ENCODE results near the gene ADGRB3.
A peak's percentile ranks its signal among the peaks of the same experiment; 100 is the strongest.

ADGRB3 gene

DNA sequence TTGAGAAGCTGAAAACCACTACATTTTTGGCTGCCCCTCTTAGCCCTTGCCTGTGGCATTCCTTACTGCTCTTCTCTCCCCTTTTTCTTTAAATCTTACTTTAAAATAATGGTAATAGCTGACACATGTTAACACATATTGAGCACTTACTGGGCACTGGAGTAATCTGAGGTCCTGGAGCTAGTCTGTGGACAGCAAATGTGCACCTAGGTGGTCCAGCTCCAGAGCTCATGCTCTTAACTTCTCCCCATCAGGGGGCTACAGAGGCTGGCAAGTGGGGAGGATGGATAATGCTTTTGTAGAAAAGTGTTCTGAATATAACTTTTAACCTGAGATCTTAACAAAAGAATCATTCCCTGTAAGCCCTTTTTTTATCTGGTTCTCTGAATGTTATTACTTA is 74.8 kb downstream of the ADGRB3 start:
- no peak for DNase-seq

DNA sequence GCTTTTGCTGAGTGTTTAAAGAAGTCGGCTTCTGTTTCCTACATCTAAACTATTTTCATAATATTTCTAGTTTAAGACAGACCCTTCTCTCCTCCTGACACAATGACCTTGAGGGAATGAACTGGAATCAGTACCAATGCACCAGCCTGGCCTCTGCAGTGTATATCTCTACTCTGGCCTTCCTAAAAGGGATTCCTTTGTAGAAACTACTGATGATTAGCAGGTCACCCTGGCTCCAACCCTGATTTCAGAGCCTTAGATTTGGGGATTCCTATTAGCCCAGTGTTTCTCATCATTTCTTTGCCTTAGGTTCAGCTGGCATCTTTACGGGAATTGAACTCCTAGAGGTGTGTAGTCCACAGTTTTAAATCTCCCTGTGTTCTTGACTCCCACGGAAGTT is 75.4 kb downstream of the ADGRB3 start:
- DNase-seq, result no peak

DNA sequence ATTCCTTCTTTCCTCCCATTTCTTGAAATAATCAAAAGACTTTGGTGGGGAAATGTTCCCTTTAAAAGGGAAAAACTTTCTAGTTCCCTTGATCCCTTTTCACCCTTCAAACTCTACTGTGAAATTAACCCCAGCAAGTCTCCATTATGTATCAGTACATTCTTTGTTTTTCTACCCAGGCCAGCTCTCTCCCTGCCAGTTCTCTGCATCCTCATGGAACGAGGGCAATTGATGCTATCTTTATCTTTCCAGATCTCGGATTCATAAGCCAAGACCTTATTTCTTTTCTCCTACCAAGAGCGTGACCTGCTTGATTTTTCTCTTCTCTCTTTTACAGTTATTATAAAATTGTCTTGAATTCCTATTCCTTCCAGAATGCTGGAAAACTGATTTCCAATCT is 75.8 kb downstream of the ADGRB3 start:
- DNase-seq, result no peak

DNA sequence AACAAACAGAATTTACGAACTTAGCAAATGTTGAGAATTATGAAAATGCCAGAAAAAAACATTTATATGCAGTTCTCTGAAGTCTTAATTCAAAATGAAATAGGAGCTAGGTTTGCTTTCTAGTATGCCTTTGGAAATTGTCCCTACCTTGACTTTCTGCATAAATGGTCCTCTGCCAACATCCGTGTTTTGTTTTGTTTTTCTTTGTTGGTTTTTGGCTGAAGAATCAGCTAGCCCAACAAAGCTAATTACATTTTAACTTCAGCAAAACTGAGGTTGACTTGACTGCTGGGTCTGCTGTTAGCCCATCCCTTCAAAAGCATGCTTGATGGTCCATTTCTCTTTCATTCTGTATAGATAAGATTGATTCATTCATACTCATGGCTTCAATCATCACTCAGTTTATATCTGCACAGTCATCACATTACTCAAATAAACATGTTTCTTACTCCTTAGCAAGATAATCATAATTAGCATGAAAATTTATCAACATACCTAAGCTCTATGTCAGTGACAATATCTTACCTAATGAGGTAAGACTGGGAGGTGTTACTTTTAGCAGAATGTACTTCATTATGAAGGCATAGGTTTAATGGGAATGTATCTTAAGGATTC is 76.4 kb downstream of the ADGRB3 start:
- DNase-seq, result no peak

DNA sequence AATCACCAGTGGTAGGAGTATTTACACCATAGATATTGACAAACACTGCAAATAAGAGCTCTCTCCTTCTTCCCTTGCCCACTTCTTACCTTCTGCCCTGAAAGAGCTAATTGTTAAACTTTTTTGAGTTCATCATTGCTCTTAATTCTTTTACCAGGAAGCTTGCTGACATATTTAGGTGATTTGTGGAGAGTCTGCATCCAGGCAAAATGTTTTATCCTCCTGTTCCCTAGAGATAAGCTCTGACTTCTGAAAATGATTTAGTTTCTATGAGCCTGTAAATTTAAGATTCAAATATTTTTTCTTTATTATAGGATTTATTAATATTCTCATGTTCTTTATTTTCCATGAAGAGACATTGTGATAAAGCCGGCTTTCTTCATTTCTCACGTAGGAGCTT is 81.5 kb downstream of the ADGRB3 start:
- DNase-seq, result no peak

DNA sequence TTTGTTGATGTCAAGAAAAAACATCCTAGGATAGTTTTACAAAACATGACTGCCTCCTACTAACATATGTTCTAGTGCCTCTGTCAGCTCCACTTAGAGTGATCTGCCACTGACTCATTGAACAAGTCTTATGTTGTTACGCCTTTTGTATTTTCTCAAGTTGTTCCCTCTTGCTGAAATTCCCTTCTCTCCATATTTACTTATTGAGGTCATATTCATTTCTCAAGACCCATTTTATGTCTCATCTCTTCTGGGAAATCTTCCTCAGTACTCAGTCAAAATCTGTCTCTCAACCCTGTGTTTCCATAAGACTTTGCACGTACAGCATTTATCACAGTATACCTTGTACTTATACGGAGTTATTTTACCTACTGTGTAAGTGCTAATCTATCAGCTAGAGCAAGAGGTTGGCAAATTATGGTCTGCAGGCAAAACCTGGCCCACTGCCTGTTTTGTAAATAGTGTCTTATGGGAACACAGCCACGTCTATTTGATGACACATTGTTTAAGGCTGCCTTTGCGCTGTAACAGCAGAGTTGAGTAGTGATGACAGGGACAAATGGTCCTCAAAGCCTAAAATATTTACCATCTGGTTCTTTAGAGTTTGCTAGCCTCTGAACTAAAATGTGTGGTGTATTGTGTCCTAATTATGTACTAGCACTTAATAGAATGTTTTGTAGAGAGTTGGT is 83.4 kb downstream of the ADGRB3 start:
- DNase-seq, result peak; percentile 85

DNA sequence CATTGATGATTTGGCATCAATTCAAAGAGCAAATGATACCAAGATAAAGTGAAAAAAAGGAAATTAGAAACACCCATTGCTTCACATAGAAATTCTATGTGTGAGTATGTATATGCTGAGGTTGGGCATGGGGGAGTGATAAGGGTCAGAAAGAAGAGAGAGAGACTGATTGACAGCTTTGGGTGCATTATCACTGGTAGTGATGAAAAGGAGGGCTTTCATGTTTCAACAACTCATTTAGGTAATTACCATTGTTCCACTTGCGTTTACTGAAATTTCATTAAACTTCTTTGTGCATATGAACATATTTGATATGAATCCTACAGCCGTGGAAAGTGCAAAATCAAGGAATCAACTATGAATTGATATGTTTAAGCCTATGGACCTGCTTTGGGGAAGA is 84.7 kb downstream of the ADGRB3 start:
- no peak for DNase-seq

DNA sequence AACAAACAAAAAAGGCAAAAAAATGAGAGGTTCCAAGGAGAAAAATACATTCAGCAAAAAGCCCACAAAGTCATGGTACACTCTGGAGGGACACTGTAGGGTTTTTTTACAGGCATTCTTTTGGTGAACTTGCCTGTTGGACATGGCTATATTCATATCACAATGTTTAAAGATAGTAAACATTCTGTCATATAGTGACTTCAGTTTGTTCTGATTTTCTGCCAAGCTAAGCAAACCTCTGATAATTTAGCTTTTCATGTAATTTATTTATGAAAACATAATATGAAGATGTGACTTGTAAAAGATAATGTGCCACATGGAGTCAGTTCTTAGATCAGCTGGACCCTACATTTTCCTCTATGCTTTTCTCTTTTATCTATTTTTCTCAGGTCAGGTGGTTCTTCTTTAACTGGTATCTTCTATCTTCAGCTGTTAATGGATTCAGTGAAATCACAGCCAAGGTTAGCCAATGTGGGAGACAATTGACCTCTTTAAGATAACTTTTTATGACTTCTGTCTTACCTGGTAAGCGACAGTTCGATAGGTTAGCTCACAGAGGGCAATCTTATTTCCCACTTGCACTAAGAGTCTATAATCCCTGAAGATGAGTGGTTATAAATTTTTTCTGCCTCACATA is 87.9 kb downstream of the ADGRB3 start:
- no peak for DNase-seq

DNA sequence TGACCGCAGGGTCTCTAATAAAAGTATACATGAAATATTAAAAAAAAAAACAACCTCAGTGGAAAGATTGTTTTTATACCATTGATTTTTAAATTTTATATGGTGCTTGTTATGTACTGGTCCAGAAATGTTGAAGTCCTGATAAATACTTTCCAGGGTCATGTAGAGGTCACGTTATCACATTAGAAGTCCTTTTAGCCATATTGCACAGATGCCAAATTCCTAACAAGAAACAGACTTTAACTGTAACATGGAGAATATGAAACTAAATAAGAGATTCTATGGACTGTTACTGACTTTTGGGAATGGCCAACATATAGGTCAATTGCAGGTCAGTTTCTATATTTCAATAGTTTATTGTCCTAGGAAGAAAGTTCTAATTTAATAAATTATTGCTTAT is 89.0 kb downstream of the ADGRB3 start:
- no peak for DNase-seq

DNA sequence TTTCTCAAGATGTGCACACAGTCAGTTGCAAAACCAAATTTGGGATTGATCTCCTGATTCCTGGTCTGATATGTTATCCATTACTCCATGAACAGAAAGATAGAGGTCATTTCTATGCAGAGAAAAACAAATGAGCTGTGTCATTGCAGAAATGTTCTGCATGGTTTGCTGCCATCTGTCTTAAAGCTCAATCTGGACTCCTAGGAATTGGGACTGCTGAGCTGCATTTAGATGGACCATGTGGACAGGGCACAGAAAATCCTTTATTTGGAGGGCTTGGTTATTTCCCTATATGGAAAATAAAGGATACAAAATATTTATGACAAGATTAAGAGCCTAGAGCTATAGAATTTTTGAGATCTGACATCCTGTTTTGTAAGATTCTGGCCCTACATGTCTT is 91.3 kb downstream of the ADGRB3 start:
- no peak for DNase-seq

DNA sequence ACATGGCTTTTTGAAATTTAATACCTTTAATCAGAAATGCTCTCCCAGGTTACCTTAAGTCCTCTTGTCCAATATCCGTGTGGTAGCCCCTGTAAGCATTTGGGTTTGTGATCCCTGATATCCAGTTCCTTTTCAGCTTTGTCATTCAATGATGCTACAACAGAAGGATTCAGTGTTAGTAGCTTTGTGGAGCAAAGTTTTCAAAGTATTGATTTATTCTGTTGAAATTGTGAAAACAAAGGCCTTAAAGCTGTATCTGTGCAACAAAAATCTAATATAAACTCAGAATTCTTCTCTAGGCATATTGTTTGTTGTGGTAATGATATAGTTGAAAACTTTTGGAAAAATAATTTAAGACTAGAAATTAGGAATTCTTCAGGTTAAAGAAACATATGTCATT is 91.9 kb downstream of the ADGRB3 start:
- DNase-seq, result no peak

DNA sequence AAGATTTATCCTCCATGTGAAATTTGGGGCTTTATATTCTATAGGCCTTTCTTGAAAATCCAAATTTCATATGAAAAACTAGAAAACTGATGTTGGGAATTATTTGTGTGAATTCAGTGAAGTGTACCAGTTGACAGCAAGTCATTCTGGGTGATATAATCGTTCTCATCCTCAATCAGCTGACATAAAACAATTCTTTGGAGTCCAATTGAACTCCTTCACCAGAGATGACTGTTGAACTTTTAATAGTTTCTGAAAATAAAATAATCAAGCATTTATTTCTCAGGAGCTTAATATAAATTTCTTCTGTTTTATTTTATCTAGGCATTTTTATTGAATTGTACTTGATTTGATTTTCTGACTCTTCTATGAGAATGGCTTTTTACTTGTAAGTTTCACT is 92.6 kb downstream of the ADGRB3 start:
- DNase-seq, result no peak

DNA sequence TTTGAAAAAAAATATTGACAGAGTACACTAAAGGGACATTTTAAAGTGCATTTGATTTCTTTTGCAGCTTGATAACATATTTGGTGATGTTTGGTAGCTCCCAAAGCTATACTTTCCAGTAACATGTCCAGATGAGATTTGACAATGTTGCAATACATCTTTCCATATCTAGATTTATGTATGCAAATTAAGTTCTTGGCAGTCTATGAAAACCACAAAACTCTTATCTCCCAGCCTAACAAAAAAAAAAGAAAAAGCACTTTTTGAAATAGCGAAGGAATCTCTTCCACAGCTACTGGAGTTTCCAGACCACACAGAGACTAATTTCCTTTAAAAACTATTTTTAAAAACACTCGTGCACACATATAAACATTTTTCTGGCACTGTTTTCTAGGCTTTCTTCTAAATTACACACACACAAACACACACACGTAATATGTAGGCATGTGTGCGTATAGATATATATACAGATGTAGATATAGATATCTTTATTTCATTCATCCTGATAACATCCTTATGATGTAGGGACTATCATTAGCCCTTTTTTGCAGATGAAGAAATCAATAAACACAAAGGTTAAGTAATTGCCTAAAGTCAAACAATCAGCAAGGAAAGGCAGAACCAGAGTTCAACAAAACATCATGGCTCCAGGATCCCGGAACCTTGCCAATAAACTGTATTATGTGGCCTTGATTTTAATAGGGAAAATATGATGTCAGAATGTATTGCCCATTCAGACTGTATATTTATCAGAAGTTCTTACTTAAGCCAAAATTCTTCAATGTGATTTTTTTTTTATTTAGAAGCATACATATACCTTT is 93.3 kb downstream of the ADGRB3 start:
- DNase-seq, result peak; percentile 44

DNA sequence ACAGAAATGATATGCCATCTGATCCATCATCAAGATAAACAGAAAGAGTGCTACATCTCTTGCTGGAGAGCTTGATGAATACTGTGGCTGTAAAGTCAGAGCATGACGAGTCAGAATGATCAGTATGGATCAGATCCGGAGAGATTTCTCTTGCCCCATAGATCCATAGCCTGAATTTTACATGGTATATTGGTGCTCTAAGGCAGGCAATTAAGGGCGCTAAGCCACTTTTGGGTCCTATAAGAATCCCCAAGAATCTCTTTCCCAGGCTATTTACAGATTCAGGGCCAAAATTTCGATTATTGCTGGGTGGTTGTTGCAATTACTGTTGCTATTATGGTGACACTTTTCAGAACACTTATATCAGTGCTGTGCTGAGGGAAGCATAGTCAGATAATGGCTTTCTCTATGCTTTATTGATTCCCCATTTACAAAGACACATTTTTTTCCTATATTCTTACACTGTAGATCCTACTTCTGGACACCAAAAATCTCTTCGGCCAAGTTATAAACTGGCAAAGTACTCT is 94.4 kb downstream of the ADGRB3 start:
- no peak for DNase-seq

DNA sequence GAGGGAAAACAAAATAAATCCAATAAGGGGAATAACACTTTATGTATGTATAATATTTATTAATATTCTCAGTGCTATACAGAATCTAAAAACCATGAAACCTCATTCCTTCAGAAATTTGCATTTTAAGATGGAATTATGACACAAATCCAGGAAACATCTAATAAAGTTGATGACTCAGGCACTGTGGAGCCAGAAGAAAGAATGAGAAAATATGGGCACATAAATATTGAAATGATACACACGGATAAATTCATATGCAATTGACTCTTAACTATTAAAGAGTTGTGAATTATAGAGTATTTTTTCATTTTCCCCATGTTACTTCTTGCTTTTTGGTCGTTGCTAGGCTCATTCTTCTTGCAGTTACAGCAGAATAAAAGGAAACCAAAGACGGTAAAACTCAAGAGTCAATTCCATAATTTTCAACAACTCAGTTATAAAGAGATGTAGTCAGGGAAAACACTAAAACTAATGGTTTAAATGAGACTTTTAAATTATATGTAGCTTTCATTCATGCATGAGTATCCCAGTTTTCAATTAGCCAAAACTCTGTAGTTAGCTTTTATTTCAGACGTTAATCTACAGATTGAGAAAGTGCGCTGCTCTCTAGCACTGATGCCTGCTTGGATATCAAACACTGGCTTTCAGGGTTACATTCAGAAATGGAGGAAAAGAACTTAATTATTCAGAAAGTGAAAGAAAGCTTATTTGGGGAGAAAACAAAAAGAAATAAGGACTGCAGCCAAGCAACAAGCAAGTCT is 95.4 kb downstream of the ADGRB3 start:
- no peak for DNase-seq

DNA sequence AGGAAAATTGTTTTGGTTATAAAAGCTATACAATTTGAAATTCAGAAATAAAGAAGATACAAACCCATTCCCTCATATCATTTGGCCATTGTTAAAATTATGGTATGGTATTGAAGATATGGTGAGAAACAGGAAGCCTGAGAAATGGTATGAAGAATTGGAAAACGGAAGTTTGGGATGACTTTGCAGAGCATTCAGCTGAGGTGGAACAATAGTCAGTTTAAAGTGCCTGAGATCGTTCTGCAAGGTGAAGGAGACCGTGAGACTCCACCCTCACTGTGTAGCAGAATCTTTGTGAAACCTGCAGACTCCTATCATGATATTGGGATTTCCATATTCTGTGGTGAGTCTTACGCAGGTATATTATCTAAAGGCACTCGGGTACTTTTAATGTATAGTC is 97.3 kb downstream of the ADGRB3 start:
- no peak for DNase-seq

DNA sequence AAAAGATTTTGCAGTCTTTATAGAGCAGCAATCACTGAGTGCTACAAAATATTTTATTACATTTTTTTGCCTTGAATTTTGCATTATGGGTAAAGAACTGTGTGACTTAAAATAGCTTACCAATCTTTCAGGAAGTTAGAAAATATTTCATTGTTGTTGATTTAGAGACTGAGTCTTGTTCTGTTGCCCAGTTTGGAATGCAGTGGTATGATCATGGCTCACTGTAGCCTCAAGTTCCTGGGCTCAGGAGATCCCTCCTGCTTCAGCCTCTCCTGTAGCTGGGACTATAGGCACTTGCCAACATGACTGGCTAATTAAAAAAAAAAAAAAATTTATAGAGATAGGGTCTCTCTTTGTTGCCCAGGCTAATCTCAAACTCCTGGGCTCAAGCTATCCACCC is 100.8 kb downstream of the ADGRB3 start:
- no peak for DNase-seq

DNA sequence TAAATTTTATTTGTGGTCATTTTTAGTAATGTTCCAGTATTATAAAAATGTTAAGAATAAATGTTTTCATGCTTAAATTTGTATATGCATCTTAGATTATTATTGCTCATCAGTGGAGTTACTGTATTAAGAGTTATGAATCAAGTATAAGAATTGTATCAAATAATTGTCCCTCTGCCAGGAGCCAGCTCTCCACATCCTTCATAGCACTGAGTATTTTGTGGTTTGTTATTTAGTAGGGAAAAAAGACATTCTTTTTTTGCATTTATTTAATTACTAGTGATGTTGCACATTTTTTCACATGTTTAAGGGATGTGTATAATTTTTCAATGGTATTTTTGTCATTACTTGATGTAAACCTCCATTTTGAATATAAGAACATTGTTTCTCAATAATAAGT is 102.0 kb downstream of the ADGRB3 start:
- no peak for DNase-seq

DNA sequence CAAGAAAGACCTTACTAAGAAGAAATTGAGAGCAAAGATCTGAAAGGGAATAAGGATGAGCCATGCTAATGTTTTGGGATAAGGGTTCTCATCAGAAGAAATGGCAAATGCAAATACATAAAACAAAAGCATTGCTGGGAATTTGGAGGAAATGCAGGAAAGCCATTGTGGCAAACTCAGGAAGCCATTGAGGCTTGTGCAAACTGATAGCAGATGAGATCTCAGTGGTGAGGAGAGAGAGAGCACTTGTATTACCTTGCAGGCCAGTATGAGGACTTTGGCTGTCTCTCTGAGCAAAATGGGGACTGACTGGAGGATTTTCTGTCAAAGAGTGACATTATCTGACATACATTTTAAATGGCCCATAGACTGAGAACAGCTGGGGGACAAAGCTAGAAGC is 103.0 kb downstream of the ADGRB3 start:
- DNase-seq, result no peak

DNA sequence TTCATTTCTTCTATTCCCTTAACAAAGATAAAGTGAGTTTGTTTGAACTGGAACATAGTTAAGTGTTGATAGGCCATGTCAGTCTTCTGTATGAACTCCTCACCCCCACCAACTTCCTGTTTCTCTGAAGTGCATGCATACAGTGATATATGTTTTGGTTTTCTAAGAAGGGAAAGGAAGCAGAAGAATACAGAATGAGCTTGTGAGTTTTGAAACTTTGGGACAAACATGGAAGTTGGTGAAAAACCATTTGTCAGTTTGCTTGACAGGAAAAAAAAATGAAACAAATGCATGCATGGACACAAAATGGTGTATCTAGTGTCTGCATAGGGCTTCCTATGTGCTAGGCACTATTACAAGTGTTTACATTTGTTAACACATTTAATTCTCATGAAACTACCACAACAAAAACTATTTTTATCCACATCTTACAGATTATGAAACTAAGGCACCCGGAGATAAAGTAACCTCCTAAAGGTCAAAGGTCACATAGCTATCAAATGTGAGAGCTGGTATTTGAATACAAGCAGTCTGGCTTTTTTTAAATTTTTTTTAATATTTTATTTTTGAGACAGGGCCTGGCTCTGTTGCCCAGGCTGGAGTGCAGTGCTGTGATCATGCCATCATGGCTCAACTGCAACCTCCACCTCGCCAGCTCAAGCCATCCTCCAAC is 105.9 kb downstream of the ADGRB3 start:
- no peak for DNase-seq

DNA sequence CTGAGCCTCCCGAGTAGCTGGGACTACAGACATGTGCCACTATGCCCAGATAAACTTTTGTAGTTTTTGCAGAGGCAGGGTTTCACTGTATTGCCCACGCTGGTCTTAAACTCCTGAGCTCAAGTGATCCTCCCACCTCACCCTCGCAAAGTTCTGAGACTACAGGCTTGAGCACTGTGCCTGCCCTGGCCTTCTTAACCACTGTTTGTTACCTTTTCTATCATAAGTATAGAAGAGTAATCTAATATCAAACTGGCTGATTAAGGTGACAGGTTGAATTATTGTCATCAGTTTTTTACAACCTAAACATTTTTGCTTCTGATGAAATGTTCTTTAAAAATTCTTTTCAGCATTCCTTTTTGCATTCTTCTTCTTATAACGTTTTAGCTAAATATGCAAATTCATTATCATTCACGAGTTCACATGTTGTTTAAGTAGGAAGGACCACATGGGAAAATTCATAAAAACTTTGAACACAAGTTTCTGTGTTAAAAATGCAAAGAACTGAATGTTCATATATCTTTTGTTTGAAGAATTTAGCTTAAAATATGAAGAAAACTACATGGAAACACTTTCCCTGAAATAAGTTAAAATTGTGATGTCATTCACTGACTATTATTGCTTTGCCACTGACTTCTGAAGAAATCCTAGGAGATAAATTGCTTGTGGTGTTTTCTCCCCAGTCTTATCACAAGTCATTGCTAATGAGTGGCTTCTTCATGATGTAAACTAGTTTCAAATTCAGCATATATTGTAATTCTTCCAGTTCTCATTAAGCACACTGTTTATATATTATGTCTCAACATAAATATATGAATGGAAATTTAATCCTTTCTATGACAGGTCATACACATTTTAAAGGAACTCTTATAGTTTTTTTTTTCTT is 106.7 kb downstream of the ADGRB3 start:
- DNase-seq, result no peak
